Left hindlimb (tissue), 1 donor: ENCODE measurements around the gene TSBP1.
"Not testable (repeated sequence)": the region's sequence is repeated elsewhere in the genome, so short reads cannot be mapped to it uniquely, and the experiment has no call there.

Experiments
- DNase-seq: peaks from one replicate; pipeline ENCODE4 v3.0.0-alpha.2; 2018

TSBP1 gene

GRCh38 chr6:32375739-32376529 is 4.2 kb upstream of the TSBP1 start:
- DNase-seq, result no peak

DNA sequence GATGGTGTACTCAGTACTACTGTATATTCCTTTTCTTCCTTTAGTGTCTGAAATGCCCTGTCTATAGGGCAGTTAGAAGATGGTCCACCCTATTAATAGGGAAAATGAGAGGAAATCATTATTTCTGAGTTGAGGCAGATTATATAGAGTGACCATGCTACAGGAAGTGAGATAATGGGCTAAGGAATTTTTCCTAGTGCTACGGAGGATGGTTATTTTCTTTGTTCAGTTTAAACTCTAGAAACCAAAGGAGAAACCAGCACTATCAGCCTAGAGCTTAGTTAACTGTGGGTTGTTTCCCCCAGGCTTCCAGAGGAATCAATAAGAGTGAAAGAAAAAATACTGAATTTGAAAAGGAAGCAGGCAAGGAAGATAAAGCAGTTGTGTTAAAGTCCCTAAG is 474 bp downstream of the TSBP1 start:
- DNase-seq, result no peak

DNA sequence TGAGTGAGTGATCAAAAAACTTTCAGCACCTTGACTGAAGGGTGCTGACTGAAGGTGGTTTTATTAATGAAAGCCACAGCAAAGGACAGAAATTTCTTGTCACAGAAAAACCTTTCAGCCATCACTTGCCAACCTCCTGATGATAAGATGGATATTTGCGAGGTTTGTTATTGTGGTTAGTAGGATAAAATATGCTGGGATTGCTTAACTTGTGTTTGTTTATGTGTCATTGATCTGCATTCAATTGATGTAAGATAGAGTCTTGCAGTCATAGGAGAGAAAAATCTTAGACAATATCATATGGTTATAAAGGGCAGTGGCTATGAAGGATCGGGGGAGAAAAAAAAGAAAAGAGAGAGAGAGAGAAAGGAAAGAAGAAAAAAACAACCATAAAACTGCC is 1.2 kb downstream of the TSBP1 start:
- no peak for DNase-seq

GRCh38 chr6:32369660-32370059 is 2.0 kb downstream of the TSBP1 start:
- no peak for DNase-seq

GRCh38 chr6:32367644-32368043 is 4.1 kb downstream of the TSBP1 start:
- no peak for DNase-seq

DNA sequence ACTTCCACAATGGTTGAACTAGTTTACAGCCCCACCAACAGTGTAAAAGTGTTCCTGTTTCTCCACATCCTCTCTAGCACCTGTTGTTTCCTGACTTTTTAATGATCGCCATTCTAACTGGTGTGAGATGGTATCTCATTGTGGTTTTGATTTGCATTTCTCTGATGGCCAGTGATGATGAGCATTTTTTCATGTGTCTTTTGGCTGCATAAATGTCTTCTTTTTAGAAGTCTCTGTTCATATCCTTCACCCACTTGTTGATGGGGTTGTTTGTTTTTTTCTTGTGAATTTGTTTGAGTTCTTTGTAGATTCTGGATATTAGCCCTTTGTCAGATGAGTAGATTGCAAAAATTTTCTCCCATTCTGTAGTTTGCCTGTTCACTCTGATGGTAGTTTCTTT is 12.5 kb downstream of the TSBP1 start:
- DNase-seq, result not testable (repeated sequence)

DNA sequence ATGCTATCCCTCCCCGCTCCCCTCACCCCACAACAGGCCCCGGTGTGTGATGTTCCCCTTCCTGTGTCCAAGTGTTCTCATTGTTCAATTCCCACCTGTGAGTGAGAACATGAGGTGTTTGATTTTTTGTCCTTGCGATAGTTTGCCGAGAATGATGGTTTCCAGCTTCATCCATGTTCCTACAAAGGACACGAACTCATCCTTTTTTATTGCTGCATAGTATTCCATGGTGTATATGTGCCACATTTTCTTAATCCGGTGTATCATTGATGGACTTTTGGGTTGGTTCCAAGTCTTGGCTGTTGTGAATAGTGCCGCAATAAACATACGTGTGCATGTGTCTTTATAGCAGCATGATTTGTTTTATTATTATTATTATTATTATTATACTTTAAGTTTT is 13.2 kb downstream of the TSBP1 start:
- not testable (repeated sequence) for DNase-seq

- no peak for DNase-seq
These were observed 16.7 kb downstream of the TSBP1 start for GRCh38 chr6:32355018-32355417.

- no peak for DNase-seq
These were observed 18.4 kb downstream of the TSBP1 start for GRCh38 chr6:32353348-32353747.

DNA sequence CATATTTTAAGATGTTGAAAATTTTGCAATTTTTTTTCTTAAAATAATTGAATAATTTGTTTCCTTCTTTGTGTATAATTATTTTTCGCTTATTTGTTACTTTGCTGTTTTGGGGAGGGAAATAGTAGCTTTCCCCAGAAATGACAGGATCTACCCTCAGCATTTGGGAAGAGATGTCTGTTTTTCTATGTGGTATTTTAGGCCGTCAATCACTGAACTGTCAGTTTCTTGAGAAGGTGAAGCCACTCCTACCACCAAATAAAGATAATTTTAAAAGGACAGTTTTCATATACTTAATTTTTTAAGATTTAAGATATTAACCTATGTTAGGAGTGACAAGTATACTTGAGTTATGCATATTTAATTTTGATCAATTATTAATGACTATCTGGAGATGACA is 31.5 kb downstream of the TSBP1 start:
- DNase-seq, result no peak

DNA sequence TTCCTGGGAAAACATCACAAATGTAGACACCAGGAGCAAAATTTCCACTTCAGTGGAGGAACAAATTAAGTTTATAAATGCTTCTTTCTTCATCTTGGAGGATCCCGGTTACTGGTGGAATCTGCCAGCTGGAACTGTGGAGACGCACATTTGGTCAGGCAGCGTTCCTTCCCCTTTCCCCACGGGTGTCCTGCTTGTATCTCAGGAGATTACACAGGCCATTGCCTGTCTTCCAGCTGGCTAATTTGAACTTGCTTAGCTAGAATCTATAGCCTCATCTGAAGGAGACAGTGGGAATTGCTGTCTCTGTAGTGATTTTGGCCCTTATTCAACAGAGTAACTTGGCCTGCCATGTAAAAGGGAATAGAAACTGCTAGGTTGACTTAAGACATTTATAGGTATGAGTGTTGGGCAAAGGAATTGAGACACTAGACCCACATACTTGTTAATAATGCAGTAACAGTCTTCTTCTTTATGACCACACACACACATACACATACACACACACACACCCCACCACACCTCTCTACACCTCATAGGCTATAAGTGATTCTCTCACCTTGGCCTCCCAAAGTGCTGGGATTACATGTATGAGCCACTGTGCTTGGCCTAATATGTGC is 34.4 kb downstream of the TSBP1 start:
- DNase-seq, result peak; percentile 33

DNA sequence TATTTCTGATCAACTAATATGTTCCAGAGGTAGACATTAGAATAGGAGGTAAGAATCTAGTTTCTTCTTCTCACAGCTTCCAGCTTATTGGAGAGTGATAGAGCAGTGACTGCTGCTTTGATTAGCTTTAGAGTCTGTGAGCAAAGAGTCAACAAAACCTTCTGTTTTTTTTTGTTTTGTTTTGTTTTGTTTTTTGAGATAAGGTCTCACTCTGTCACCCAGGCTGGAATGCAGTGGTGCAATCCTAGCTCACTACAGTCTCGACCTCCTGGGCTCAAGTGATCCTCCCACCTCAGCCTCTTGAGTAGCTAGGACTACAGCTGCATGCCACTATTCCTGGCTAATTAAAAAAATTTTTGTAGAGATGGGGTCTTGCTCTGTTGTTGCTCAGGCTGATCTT is 39.3 kb downstream of the TSBP1 start:
- DNase-seq, result no peak

GRCh38 chr6:32329141-32329540 is 42.6 kb downstream of the TSBP1 start:
- no peak for DNase-seq

DNA sequence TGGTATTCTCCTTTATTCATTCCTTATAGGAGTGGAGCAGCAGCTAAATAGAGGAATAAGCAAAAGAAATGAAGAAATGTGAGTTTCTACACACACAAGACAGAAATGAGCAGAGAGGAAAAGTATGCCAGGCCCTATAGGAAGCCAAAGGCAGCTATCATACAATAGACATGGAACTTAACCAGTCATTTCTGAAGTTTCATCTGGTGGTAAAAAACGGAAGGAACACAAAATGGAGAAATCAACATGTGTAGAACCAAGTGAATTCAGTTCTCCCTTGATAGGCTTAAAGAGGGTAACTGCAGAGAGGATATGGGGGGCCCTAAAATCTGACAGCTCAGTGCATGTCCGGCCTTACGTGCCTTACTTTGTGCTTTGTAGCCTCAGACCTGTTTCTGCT is 44.6 kb downstream of the TSBP1 start:
- no peak for DNase-seq

DNA sequence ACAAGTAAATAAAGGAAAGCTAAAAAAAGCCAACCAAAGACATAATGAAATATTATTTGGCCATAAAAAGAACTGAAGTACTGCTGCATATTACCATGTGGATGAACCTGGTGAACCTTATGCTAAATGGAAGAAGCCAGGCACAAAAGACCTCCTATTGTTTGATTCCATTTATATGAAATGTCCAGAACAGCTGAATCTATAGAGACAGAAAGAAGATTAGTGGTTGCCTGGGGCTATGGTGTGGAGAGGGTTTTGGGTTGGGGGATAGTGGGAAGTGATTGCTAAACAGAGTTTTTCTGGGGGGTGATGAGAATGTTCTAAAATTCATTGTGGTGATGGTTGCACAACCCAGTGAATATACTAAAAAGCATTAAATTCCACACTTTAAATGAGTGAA is 53.2 kb downstream of the TSBP1 start:
- DNase-seq, result no peak

GRCh38 chr6:32317541-32317940 is 54.2 kb downstream of the TSBP1 start:
- no peak for DNase-seq

DNA sequence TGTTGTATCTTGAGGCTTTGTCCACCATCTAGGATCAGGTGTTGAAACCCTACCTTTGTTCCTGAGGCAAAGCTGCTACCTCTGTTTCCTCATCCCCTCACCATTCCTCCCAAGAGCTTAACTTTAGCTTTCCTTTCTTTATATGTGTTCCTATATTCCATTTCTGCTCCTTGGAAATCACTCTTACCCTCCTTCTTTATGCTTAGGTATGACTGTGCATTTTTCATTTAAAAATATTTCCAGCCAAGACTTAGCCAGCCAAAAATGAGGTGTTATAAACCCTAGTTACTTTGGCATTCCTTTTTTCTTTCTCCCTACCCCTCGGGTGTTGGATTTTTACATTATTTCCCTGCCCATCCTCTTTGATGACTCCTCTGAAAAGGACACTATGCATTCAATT is 57.7 kb downstream of the TSBP1 start:
- DNase-seq, result no peak

- DNase-seq, result no peak
These were observed 72.9 kb downstream of the TSBP1 start for GRCh38 chr6:32298632-32299336.

GRCh38 chr6:32294980-32295379 is 76.7 kb downstream of the TSBP1 start:
- not testable (repeated sequence) for DNase-seq

DNA sequence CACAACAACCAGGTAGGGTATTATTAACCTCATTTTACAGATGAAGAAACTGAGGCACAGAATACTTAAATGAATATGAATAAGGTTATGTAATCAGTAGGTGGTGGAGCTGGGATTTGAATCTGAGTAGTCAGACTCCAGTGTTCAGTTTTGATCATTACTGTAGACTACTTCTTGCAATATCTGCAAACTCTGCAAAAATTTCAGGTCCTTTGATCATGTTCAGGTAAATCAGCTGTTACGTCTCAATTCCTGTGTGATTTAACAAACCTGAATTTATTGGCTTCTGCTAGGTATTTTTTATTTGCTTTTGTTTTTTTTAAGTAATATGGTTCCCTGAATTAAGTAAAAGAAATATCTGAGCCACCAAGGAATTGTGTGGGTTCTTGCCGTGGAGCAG is 77.1 kb downstream of the TSBP1 start:
- DNase-seq, result no peak

DNA sequence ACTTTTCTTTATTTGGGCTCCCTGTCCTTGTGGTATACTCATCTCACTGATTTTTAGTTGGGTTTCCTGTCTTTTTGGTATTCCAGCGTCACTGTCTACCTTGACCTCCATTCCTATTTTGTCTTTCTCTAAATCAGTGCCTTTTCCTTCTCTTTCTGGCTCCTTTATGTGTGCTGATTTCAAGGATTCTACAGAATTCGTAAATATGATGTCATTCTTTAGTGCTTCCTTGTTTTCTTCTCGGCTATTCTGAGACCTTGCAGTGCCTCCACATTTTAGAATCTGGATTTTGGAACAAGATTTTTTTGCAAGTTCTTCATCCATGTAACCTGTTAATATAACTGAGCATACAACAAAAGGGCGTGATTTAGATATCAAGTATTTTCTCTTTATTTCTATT is 78.0 kb downstream of the TSBP1 start:
- no peak for DNase-seq

DNA sequence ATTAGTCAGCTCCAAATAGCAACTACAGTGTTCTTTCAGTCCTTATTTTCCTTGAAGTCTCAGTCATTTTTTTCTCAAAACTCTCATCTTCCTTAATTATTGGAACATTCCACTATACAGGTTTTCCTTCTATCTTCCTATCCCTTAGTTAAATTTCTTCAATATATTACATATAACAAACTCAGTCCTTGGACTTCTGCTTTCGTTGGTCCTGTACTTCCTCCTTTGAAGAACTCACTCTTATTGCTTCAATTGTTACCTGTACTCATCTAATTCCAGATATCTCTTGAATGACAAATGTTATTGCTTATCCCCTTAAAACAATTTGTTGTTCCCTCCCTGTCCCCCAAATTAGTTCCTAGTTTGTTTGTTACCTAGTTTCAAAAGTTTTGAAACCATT is 80.2 kb downstream of the TSBP1 start:
- DNase-seq, result no peak

- DNase-seq, result no peak
These were observed 80.7 kb downstream of the TSBP1 start for GRCh38 chr6:32290886-32291450.

GRCh38 chr6:32288426-32288825 is 83.3 kb downstream of the TSBP1 start:
- DNase-seq, result no peak
